Cardiac septum (tissue), 1 donor: Measurements from ENCODE around the gene ERV3-1. TPM values are rescaled to one million over a fixed set of nuclear protein-coding genes. Genes with fewer than 3 reads are reported as not detected.
"Not testable (repeated sequence)": the region's sequence is repeated elsewhere in the genome, so short reads cannot be mapped to it uniquely, and the experiment has no call there.

ENCODE experiments used
- DNase-seq: peaks from one replicate; pipeline ENCODE4 v3.0.0-alpha.2; 2020; ENCODE audit warnings: low spot score
- intact Hi-C: fragments of 100-400 bp; cut with DNase I; formaldehyde crosslinking; loops from one replicate; pipeline ENCODE4 v1.14.0; 2022
- long read RNA-seq: library from polyadenylated mRNA; unstranded; transcript quantifications from one replicate; pipeline ENCODE4 v2.0.0, GENCODE V29; 2021
- total RNA-seq: library from RNA; stranded (reverse); fragmentation: NEBNext Ultra II Directional; extraction: Animal tissue kit (Norgen Biotek cat#: 25700); gene quantifications from one replicate; pipeline ENCODE4 v1.2.1, GENCODE V29; 2021
- donor health status: DM: no; HTN: no; CAD: no.

ERV3-1 gene, protein sequence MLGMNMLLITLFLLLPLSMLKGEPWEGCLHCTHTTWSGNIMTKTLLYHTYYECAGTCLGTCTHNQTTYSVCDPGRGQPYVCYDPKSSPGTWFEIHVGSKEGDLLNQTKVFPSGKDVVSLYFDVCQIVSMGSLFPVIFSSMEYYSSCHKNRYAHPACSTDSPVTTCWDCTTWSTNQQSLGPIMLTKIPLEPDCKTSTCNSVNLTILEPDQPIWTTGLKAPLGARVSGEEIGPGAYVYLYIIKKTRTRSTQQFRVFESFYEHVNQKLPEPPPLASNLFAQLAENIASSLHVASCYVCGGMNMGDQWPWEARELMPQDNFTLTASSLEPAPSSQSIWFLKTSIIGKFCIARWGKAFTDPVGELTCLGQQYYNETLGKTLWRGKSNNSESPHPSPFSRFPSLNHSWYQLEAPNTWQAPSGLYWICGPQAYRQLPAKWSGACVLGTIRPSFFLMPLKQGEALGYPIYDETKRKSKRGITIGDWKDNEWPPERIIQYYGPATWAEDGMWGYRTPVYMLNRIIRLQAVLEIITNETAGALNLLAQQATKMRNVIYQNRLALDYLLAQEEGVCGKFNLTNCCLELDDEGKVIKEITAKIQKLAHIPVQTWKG
- 9.6 TPM for total RNA-seq
- long read RNA-seq, partial matches to known transcripts, result 0 of 4 reads
- long read RNA-seq, other reads (novel, unspliced or antisense), result 3 of 4 reads

DNA sequence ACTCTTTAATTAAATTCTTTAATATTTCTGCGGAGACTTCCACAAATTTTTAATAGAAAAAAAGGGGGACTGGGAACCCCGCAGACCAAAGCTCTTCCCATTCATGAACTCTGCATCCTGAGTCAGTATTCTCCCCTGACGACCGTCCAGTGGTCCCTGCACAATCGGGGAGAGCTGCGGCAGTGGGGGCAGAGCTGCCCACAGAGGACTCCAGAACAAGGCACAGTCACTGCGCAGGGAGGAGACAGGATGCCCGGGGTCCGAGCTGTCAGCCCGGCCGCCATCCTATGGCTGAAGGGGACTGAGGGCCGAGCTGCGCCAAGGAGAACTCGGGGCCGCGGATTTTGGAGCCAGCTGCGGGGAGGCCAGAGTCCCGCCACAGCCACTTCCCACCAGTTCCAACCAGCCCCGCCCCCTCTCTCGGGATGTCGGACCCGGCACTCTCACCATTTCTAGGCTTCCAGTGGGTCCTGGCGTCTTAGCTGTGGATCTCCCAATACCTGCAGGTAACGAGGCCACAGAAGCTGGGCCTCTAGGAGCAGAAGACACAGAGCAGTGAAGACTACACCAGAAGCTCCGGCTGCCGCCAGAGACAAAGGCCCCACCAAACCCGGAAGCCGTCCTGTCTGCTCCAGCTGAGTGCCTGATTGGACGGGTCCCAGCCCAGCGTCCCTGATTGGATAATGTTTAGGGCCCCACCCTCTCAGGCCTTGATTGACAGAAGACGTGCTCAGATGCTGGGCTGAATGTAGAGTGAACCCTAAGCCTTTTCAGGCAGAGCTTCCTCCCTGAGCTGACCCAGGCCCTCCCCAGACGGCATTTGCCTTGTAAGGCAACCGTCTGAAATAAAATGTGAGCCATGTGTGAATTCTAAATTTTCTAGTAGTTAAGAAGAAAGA lies at the start of gene ERV3-1:
Gene ERV3-1 (minus strand): TSS at position 594 of the 899 bp plus-strand sequence. CDS start 13,661 bp downstream, outside the sequence.
- peak; percentile 98 for DNase-seq
- intact Hi-C loops, result no loop called here

DNA sequence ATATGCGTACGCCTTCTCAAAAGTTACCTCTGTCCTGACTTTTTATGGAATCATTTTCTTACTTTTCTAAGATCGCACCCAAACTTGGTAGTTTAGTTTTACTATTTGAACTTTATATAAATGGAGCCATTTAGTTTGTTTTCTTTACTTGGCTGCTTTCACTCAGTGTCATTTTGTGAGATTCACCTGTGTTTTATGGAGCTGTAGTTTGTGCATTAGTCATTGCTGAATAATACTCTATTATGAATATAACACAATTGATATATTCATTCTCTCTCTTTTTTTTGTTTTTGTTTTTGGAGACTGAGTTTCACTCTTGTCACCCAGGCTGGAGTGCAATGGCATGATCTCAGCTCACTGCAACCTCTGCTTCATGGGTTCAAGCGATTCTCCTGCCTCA lies 49.3 kb upstream of the ERV3-1 start:
- intact Hi-C loops, DNase-seq: not testable (repeated sequence)

DNA sequence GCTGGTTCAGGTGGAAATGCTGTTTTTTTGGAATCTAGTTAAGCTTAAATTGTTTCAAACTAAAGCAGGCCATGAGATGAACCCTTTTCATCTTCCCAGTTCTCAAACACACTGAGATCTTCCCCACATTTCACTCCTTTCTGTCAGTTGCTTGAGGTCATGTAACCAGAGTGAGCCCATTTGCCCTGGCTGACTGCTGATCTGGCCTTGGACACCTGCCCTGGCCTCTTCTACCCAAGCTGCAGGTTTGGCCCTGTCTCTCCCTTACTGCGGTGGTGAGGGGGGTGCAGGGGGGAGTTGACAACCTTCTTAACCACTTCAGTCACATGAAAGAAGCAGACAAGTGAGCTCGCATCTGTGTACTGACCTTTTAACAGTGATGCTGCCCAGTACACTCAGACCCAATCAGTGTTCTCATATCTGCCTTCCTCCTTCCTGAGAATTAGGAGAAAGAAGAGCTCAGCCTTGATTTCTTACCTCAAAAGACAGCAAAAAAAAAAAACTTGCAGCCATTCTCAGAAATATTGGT lies 48.0 kb upstream of the ERV3-1 start:
- intact Hi-C loops, DNase-seq: not testable (repeated sequence)

DNA sequence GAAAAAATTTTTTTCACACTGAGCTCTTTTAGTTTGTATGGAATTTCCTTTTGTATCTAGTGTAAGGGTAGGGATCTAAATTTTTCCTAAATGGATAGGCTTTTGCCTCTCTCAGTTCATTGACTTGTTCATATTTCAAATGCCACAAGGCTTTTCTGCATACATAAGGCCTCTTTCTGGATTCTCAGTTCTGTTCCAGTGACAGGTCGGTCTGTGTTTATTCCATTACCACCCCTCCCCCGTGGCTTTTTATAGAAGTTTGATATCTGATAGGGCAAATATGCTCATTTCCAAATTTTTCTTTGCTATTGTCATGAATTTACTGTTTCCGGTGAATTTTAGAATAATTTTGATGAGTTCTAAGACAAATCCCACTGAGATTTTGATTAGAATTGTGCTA lies 45.2 kb upstream of the ERV3-1 start:
- DNase-seq, intact Hi-C loops: not testable (repeated sequence)

DNA sequence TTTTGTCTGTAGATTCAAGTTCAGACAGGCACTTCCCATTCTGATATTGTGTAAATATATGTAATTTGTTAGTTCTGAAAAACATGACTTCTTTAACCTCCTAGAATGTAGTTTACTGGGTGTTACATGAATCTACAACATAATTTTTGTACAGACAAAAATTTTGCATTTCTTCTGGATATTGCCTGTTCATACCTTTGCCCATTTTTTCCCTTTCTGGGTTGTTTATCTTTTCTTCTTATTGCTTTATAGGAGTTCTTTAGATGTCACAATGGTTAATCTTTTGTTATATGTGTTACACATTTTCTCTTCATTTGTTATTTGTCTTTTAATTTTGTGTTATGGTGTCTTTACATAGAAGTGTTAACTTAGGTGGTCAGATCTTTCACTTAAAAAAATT lies 44.7 kb upstream of the ERV3-1 start:
- DNase-seq, intact Hi-C loops: not testable (repeated sequence)

DNA sequence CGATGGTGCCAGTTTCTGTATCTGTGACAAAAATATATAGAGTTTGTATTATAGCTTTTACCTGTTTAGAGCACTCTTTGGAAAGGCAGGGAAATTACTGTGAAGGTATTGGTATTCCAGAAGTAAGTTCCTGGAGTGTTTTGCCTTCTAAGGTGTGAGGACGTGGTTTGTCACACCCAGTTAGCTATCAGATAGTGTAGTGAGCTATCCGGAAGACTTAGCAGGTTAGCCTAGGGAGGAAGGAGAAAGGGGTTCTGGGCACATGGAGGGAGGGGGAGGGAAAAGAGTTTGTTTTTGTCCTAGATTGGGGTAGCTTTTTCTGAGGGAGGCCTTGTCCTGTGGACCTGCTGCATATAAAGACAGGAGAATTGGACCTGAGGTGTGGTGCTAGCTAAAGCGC lies 39.8 kb upstream of the ERV3-1 start:
- DNase-seq, intact Hi-C loops: not testable (repeated sequence)

DNA sequence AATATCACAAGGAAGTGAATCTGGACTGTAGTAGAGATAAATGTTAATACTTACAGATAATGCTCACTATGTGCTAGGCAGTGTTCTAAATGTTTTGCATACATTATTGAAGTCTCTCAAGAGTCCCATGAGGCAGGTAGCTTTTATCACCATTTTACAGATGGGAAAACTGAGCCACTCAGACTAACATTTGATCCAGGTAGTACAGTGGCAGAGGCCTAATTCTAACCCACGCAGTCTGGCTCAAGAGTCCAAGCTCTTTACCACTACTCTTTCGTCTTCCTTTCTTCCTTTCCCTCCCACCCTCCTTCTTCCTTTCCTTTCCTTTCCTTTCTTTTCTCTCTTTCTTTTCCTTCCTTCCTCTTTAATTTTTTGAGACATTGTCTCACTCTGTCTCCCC lies 39.1 kb upstream of the ERV3-1 start:
- DNase-seq, intact Hi-C loops: not testable (repeated sequence)

DNA sequence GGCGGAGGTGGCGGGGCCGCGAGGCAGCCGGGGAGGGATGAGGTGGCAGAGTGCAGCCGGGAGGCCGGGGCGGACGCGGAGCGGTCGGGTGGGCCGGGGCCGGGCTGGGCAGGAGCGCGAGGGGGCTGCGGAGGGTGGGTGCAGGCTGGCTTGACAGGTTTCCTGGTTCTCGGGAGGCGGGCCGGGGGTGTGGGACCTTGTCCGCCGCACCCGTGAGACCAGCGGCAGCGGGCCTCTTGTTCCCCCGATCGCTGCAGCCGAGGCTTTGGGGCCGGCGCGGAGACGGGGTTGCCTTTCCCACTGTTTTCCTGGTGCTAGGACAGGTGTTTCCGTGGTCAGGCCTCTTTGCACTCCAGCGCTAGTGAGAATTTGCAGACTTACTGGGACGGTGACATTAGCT lies 32.3 kb upstream of the ERV3-1 start:
- not testable (repeated sequence) for DNase-seq
- intact Hi-C loops, result loop anchor here (5.0 kb wide), 1 partner anchor 36 kb away; no protein-coding TSS in a partner anchor

DNA sequence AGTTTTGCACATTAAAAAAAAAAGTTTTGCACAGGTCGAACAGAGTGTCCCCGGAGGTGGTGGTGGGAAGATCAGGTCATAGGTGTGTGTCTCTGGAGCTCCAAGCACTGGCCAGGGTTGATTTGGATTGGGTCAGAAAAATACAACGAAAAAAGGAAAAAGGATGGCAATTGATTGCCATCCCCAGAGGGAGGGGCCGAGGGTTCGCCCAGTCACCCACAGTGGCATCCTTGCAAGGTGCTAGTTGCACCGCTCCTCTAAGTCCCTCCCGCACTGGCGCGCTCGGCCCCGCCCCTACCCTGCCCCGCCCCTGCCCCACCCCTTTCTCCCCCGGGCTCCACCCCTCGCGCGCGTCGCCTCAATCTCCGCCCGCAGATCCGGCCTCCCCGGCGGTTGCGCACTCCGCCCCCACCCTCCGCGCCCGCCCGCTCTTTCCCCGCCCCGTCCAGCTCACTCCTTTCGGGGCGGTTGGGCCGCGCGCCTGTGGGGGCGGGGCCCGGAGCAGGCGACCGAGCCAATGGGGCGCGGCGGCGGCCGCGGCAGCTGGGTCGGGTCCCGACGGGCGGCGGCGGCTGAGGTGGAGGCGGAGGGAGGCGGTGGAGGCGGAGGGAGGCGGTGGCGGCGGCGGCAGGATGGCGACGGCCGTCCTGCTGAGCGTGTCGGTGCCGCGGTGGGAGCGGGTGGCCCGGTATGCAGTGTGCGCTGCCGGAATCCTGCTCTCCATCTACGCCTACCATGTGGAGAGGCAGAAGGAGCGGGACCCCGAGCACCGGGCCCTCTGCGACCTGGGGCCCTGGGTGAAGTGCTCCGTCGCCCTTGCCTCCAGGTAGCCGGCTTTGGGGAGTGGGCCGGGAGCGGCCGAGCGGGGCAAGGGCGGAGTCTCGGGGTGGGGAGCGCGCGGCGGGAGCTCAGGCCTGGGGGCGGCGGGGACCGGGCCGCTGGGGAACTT lies 31.5 kb upstream of the ERV3-1 start:
- intact Hi-C loops, result loop anchor here (5.0 kb wide), 1 partner anchor 36 kb away; no protein-coding TSS in a partner anchor
- DNase-seq, result peak; percentile 97

DNA sequence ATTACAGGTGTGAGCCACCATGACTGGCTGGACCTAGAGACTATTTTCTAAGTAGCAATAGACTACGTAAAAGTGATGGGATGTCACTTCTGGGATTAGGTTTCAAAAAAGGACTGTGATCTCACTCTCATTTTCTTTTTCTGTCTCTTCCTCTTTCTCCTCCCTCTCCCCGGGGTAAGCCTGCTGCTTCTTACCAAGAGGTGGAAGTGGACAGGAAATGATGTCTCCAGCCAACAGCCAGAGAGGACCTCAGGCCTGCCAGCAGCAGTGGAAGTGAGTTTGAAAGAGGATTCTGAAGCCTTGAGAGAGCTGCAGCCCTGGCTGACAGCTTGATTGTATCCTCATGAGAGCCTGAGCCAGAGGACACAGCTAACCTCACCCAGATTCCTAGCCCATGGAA lies 30.0 kb upstream of the ERV3-1 start:
- intact Hi-C loops, result loop anchor here (5.0 kb wide), 1 partner anchor 34 kb away; no protein-coding TSS in a partner anchor
- DNase-seq, result not testable (repeated sequence)

DNA sequence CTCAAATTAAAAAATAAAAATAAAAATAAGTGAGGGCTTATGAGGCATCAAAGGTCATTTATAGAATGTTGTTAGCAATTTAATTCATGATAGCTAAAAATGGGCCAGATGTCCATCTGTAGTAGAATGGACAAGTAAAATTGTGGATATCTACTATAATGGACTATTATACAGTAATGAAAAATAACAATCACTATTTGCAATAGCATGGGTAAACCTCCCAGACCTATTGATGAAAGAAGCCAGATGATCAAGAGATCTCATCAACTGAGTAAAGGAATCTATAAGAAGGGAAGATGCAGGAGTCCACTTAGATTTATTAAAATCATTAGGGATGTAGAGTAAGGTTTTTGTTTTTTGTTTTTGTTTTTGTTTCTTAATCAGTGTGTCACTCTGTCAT lies 29.0 kb upstream of the ERV3-1 start:
- intact Hi-C loops, result loop anchor here (5.0 kb wide), 1 partner anchor 33 kb away; no protein-coding TSS in a partner anchor
- DNase-seq, result not testable (repeated sequence)

DNA sequence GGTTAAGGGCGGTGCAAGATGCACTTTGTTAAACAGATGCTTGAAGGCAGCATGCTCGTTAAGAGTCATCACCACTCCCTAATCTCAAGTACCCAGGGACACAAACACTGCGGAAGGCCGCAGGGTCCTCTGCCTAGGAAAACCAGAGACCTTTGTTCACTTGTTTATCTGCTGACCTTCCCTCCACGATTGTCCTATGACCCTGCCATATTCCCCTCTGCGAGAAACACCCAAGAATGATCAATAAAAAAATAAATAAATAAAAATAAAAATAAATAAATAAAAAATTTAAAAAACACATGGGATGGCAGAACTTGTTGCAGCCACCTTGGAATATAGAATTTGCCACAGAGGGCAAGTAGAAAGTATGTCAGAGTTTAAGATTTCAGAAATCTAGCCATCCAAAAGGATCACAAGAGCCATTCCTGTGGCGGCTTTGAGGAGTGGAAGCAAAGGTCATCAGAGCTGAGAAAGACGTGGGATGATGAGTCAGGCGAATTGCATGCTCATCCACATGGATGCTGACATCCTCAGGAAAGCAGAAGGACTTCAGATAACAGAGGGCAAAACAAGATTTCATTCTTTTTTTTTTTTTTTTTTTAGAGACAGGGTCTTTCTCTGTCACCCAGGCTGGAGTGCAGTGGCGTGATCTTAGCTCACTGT lies 27.8 kb upstream of the ERV3-1 start:
- intact Hi-C loops, DNase-seq: not testable (repeated sequence)

DNA sequence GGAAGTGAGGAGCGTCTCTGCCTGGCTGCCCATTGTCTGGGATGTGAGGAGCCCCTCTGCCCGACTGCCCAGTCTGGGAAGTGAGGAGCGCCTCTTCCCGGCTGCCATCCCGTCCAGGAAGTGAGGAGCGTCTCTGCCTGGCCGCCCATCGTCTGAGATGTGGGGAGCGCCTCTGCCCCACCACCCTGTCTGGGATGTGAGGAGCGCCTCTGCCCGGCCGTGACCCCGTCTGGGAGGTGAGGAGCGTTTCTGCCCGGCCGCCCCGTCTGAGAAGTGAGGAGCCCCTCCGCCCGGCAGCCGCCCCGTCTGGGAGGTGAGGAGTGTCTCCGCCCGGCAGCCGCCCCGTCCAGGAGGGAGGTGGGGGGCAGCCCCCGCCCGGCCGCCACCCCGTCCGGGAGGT lies 26.9 kb upstream of the ERV3-1 start:
- DNase-seq, intact Hi-C loops: not testable (repeated sequence)

DNA sequence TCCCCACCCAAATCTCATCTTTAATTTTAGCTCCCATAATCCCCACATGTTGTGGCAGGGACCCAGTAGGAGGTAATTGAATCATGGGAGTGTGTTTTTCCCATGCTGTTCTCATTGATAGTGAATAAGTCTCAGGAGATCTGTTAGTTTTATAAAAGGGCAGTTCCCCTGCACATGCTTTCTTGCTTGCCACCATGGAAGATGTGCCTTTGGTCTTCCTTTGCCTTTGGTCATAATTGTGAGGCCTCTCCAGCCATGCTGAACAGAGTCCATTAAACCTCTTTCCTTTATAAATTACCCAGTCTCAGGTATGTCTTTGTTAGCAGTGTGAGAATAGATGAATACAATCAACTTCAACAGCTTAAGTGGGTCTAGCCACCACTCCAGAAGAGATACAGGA lies 18.5 kb upstream of the ERV3-1 start:
- intact Hi-C loops, DNase-seq: not testable (repeated sequence)

DNA sequence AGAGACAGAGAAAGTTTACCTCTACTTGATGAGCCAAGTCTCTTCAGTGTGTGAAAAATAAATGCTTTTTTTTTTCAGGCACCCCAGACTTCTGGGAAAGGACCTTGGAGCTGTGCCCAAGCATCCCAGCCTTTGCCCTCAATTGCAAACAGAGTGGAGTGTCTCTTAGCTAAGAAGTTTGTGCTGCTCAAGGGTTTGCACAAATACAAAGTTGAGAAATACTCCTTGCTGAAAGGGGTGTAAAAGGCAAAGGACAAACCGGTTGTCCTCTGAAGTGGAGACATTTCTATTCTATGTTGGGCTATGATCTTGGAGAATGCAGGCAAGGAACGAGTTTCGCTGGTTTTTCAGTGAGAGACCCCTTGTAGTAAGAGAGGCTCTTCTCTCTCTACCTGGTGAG lies 14.5 kb upstream of the ERV3-1 start:
- DNase-seq, intact Hi-C loops: not testable (repeated sequence)

DNA sequence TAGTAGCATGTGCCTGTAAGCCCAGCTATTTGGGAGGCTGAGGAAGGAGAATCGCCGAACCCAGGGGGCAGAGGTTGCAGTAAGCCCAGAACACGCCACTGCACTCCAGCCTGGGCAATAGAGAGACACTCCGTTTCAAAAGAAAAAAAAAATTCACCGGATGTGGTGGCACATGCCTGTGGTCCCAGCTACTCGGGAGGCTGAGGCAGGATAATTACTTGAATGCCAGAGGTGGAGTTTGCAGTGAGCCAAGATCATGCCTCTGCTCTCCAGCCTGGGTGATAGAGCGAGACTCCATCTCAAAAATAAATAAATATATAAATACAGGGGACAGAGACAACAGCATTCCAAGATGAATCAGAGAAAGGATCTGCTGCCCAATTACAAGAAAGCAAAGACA lies 3.4 kb upstream of the ERV3-1 start:
- intact Hi-C loops, DNase-seq: not testable (repeated sequence)

DNA sequence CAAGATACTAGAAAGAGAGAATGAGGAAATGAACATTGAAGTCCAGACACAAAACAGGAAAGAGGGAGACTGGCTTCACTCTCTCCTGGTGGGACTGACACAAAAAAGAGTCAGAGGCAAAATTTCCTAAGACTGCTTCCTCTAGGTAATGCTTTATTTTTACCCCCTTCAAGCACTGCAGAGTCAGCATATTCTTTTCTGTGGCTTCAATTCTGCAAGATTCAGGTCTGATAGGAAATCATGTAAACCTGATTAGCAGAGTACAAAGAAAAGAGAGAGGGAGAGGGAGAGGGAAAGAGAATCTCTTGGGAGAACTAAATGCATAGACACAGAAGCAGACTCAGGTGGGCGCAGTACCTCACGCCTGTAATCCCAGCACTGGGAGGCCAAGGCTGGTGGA lies 2.9 kb upstream of the ERV3-1 start:
- not testable (repeated sequence) for DNase-seq

DNA sequence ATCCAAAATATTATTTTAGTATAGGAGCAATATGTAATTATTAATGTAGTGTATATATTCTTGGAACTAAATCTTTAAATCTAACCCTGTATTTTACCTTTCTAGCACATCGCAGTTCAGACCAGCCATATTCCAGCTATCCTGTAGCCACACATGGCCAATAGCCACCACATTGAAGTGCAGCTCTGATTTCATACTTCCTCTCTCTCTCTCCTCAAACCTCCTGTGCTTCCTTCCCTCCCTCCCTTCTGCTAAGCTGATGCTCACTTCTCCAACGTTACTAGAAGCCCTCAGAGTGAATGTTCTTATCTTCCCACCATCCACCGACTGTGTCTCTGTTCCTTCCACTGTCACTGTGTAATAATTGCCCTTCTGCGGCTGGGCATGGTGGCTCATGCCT lies 549 bp upstream of the ERV3-1 start:
- DNase-seq, intact Hi-C loops: not testable (repeated sequence)

More for the DNA sequence above, 2.9 kb upstream of the ERV3-1 start:
- intact Hi-C loops, result not testable (repeated sequence)
